GM20431 (cell line): Measurements from ENCODE around the gene NAA10.

Experiments used
- in situ Hi-C: fragments of 300-500 bp; cut with MseI, MboI; formaldehyde crosslinking; loops from one replicate; pipeline ENCODE4 v1.15.0; 2020; ENCODE audit warnings: low sequenced_read_pairs; ENCODE audit not compliant: unreplicated experiment

Gene NAA10

DNA sequence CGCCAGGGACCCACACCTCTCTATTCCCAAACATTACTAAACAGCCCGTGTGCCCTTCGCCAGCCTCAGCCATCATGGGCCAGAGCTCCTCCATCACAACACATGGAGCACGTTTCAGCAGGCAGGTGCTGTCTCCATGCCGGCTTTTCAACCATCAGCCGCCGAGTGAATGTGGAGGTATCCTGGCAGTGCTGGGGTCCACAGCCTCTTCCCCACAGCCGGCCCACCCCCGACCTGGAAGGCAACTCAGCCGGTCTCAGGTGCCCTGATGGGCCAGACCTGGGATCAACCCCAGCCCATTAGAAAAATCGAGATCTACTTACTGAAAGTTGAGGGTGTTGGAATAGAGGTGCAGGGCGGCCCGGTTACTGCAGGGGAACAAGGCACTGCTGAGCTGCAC lies 3.1 kb downstream of the NAA10 start:
- in situ Hi-C loops = no loop called here

- in situ Hi-C loops = no loop called here
Measured at GRCh38 chrX:153931151-153931550, 3.7 kb downstream of the NAA10 start.

GRCh38 chrX:153930011-153930910 lies 4.6 kb downstream of the NAA10 start:
- in situ Hi-C loops = no loop called here

- in situ Hi-C loops = no loop called here
Measured at GRCh38 chrX:153929576-153929975, 5.3 kb downstream of the NAA10 start.

DNA sequence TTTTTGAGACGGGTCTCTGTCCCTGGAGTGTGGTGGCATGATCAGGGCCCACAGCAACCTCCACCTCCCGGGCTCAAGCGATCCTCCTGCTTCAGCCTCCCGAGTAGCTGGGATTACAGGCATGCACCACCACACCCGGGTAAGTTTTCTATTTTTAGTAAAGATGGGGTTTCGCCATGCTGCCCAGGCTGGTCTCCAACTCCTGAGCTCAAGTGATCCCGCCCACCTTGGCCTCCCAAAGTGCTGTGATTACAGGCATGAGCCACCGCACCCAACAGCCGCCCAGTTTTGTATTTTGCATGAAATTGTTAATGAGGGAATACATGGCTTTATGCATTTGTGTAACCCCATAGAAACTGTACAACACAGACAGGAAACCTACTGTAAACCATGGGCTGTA lies 6.0 kb downstream of the NAA10 start:
- in situ Hi-C loops = no loop called here

DNA sequence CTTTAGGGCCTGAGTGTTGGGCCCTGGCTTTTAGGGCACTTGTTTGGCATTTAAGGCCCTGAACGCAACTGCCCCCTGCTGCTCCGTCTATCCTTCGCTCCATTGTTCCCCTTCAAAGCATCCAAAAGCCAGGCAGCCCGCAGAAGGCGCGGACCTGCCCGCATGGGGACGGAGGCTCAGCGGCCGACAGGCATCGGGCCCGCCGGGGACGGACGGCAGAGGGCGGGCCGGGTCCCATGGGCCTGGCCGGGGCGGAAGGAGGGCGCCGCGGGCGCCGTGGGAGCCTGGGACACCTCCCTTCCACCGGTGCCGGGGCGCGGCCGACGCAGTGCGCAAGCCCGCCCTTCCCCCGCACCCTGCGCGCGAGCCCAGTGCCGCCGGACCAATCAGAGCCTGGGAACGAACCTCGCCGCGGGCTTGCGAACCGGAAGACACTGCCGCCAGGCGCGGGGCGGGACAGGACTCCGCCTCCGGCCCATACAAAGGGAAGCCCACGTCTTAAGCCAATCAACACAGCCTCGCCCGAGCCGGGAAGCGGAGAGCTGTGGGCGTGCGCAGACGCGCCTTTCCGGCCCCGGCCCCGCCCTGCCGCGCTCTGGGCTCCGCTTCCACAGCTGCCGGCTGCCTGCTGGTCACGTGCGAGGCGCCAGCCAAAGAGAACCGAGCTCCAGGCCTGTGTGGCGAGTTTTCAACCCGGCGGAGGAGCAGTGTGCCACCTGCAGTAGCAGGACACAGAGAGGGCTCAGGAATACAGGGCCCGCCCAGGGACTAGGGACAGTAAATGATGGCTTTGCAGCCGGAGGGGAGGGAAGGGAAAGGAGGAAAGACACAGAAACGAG lies 6.7 kb downstream of the NAA10 start:
- in situ Hi-C loops = no loop called here

DNA sequence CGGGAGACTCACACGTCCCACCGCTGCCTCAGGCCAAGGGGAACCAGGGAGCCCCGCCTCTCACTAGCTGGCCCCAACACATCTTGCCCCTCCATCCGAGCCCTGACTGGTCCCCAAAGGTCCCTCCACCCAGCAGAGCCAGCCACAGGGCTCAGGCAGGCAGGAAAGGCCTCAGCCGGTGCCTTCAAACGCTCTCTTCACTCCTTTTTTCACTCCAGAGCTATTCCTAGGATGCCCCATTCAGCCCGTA lies 7.2 kb downstream of the NAA10 start:
- in situ Hi-C loops = no loop called here

- in situ Hi-C loops = no loop called here
Measured at GRCh38 chrX:153926858-153927671, 7.8 kb downstream of the NAA10 start.

- in situ Hi-C loops = no loop called here
Measured at GRCh38 chrX:153926552-153926857, 8.3 kb downstream of the NAA10 start.

DNA sequence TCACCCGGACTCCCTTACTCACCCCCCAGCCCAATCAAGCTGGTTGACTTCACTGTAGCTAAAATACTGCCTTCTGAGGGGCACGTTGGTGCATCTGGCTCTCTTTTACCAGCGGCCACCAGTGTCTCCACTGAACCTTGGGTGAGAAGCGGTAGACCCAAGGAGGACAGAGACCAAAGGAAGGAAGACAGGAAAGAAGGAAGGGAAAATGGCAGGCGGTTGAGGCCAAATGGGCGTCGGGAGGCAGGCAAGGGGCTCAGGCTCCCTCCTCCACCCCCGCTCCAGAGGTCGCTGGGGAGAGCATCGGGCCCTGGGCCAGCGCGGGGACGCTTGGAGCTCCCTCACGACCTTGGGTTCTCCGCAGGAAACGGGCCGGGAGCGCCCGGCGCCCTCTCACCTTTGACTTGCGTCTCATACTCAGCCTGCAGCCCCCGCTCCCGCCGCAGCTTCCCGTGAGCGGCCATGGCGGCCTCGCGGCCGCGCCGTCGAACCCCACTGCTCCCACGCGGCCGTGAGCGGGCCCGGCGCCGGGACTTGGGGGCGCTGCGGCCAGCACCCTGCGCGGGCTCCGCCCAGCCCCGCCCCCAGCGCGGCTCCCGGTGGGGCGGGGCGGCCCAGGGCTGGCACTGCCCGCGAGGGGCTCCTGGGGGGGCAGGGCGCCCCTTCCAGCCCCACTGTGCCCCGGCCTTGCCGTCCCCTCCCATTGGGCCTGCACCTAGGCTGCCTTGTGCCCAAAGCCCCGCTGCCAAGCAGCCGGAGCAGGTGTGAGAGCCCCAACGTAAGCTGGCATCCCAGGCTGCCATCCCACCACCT lies 8.9 kb downstream of the NAA10 start, which contains the start of gene ARHGAP4:
Gene ARHGAP4 (minus strand): TSS at position 526 of the 813 bp plus-strand sequence. CDS start 62 bp downstream, at position 464.
- in situ Hi-C loops = no loop called here

DNA sequence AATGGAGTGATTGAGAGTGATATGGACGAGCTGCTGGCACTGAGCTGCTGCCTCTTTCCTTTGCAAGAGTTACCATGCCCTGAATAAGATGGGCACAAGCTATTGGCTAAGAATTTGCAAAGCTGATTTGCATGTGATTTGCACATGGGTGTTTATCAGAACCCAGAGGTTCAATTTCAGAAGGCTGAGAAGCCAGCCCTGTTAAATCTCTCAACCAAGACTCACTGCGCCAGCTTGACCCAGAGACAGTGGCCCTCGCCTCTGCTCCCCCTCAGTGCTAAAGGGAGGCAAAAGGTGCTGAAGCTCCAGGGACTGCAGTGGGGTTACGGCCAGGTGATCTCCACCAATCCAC lies 9.5 kb downstream of the NAA10 start:
- in situ Hi-C loops = no loop called here

GRCh38 chrX:153924149-153924861 lies 10.5 kb downstream of the NAA10 start:
- in situ Hi-C loops = no loop called here

DNA sequence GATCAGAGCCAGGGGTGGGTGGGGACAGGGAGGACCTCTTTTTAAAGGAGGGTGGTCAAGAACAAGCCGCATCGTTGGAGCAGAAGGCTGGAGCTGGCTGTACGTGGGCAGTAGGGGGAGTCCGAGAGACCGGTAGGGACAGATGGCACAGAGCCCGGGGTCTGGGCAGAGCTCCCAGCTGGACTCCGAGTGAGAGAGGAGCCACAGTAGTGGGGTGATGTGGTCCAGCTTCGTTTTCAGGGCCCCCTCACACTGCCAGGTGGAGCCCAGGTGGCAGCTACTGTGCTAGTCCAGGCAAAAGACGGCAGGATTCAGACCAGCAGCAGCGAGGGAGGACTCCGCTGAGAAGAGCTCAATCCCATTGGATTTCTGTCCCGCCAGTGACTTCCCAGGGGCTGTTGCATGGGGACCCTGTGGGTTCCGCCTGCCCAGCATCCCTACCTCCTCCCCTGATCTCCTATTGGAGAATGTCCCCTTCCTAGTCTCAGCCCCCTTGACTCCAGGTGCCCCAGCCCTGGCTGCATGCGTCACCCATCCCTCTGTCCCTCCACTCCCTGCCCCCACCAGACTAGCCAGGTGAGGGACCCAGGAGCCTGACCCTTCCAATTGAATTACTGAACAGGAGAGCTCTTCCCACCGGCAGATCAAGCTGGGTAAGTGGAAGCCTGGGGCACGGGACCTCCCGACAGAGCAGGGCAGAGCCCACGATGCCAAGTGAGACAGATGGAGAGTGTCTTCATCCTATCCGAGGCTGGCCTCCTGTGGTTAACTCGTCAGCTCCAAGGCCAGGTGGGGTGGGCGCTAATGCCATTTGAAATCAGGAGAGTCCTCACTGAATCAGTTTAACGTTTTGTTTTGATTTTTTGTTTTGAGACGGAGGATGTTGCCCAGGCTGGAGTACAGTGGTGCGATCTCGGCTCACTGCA lies 11.6 kb downstream of the NAA10 start:
- in situ Hi-C loops = no loop called here

DNA sequence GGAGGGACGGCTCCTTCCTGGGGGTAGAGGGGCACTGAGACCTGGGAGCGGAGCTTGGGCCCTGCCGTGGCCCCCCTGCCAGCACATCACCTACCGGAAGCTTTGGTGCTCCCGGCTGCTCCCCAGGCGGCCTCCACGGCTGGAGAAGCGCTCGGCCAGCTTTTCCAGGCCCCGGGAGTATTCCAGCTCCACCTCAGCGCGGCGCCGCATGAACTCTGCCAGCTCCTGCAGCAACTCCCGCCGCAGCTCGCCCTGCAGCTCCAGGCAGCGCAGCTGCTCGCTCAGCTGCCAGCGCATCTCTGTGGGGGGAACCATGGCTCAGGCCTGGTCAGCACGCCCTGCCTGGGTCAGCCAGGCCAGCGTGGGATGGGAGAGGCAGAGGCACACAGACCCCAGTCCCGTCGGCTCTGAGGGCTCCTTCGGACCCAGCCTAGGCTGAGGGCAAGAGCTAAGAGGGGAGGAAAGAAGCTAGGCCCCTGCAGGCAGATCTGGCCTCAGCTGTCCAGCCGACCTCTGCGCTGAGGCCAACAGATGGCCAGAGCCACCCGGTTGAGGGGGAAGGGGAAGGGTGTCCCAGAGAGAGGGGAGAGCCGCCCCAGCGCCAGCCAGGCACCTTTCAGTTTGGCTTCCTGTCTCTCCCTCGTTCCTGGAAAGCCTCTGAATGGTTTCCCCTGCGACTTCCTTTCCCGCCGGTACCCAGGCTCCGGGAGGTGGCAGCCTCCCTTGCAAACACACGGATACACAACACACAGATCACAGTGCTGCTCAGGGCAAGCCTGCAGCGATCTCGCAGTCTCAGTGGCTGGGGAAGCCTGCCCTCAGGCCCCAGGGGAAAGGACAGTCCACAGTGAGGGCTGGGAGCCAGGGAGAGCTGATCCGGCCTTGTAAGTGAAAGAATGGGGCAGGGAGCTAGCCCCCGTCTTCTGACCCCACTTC lies 13.1 kb downstream of the NAA10 start:
- in situ Hi-C loops = no loop called here

DNA sequence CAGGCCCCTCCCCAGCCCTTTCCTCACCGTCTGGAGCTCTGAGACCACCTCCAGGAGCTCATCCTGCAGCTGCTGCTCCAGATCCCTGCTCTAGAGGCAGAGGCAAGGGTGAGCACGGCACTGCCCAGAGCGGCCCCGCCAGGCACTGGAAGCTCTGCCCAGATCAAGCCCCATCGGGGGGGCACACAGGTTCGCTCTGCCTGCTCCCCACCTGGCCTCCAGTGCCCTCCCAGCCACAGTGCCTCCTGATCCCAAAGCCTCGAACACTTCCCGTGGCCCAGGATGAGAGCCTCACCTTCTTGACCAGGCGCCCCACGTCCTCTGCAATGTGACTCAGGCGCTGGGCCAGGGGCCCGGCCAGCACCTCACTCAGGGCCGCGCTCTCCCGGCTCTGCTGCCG lies 13.8 kb downstream of the NAA10 start:
- in situ Hi-C loops = no loop called here

DNA sequence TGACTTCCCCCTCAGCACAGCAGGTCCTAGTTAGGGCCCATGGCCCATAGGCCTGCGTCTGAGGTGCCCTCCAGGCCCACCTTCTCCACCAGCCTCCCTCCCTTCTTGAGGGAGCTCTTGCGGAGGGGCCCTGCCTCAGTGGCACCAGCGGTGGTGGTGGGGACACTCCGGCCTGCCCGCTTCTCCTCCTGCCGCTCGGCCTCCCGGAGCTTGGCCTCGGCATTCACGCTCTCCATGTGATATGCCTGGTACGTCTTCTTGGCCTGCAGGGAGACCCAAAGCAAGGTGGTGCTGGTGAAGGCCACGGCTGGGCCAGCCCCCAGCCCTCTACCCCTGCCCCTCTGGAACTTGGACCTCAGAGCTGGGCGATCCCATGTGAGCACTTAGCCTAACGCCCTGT lies 14.3 kb downstream of the NAA10 start:
- in situ Hi-C loops = no loop called here

DNA sequence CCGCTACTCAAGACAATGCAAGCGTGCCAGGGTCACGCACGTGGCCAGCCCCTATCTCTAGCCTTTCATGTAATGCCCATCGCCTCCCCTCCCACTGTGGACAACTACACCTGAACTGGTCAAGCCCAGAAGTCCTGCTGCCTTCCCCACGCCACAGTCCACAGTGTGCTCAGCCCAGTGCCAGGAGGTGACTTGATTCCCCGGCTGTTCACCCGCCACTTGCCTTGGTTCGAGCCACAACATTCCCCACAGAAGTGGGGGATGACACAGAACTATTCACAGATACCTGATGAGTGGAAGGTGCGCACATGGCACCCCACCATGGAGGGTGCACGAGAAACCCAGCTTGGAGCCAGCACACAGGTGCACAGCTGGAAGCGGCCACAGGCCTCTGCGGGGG lies 15.6 kb downstream of the NAA10 start:
- in situ Hi-C loops = no loop called here
